IPS-15b (cell line): ENCODE results near the gene C19orf47.

ENCODE experiments used
- H3K27me3 ChIP-seq: one replicate; pipeline ENCODE4 v1.6.1; 2013; ENCODE audit warnings: low read length; ENCODE audit not compliant: control insufficient read depth, insufficient read depth
- H3K36me3 ChIP-seq: one replicate; pipeline ENCODE4 v1.6.1; 2013; ENCODE audit warnings: low read length; ENCODE audit not compliant: control insufficient read depth, insufficient read depth
- H3K4me1 ChIP-seq: one replicate; pipeline ENCODE4 v1.6.1; 2013; ENCODE audit warnings: mild to moderate bottlenecking, low read length; ENCODE audit not compliant: control insufficient read depth, insufficient read depth
- H3K4me3 ChIP-seq: one replicate; pipeline ENCODE4 v1.5.1; 2013; ENCODE audit warnings: low read depth, low read length
- H3K9ac ChIP-seq: one replicate; pipeline ENCODE4 v1.6.1; 2013; ENCODE audit warnings: low read depth, mild to moderate bottlenecking, low read length
- H3K9me3 ChIP-seq: one replicate; pipeline ENCODE4 v1.6.1; 2013; ENCODE audit warnings: mild to moderate bottlenecking, low read length; ENCODE audit not compliant: control insufficient read depth, insufficient read depth

Gene C19orf47

DNA sequence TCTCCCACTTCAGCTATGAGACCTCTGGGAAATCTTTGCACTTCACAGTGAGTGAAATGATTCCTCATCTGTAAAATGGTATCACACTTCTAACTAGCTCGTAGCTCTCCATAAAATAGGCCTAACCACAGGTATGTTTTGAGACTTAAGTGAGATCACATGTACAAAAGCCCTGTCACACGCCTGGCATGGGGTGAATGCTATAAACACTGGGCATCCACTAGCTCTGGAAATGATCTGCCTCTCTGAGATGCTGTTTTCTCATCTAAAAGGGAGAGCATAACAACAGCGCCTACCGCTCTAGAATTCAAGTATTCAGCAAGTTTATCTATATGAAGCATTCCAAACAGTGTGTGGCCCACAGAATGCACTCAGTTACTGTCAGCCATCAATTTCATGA is 65.3 kb downstream of the C19orf47 start:
- H3K4me3 ChIP-seq: no peak overlapping the region
- peaks cover 9% of the 10 kb centered on the region for H3K4me1 ChIP-seq
- H3K9ac ChIP-seq: no peak overlapping the region
- peaks cover 3% of the 10 kb centered on the region for H3K36me3 ChIP-seq
- no peaks in the 10 kb centered on the region for H3K27me3 ChIP-seq
- no peaks in the 10 kb centered on the region for H3K9me3 ChIP-seq

- Histone ChIP-seq H3K36me3 (peaks cover 3% of the 10 kb centered on the region), H3K9me3 (no peaks in the 10 kb centered on the region), H3K9ac (no peak overlapping the region), H3K27me3 (no peaks in the 10 kb centered on the region), H3K4me3 (no peak overlapping the region), H3K4me1 (peaks cover 9% of the 10 kb centered on the region)
Observed at GRCh38 chr19:40282209-40282580, 66.0 kb downstream of the C19orf47 start.

GRCh38 chr19:40281381-40282208 is 66.6 kb downstream of the C19orf47 start:
- Histone ChIP-seq H3K4me3 (no peak overlapping the region), H3K27me3 (no peaks in the 10 kb centered on the region), H3K36me3 (peaks cover 3% of the 10 kb centered on the region), H3K4me1 (peaks cover 9% of the 10 kb centered on the region), H3K9ac (no peak overlapping the region), H3K9me3 (no peaks in the 10 kb centered on the region)

DNA sequence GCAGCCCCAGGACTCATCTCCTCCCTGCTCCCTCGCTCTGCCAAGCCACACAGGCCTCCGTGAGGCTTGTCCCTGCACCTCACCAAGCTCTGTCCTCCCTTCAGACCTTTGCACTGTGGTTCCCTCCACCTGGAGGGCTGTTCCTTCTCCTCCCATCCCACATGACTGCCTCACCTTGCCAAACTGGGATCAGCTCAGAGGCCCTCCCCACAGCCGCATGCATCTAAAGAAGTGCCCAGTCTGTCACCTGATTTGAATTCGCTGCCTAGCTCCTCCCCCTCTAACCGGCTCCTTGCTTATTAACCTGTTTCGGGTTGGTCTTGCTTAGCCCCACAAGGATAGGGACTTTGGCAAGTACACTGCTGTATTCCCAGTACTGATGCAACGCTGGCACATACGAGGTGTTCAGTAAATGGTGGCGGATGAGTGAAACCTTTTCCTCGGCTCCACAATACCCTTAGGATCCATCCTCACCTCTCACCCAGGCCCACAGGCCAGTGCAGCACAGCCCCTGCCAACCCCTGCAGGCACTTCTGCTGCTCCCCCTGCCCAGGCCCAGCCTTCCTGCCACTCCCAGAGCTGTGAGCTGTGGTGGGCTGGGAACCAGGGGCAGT is 67.5 kb downstream of the C19orf47 start:
- H3K9me3 ChIP-seq: no peaks in the 10 kb centered on the region
- no peak overlapping the region for H3K4me3 ChIP-seq
- H3K4me1 ChIP-seq: peaks cover 7% of the 10 kb centered on the region
- H3K36me3 ChIP-seq: peaks cover 3% of the 10 kb centered on the region
- no peaks in the 10 kb centered on the region for H3K27me3 ChIP-seq
- H3K9ac ChIP-seq: no peak overlapping the region

GRCh38 chr19:40279761-40280607 is 68.2 kb downstream of the C19orf47 start:
- H3K4me3 ChIP-seq: no peak overlapping the region
- H3K4me1 ChIP-seq: peaks cover 6% of the 10 kb centered on the region
- H3K9me3 ChIP-seq: no peaks in the 10 kb centered on the region
- H3K27me3 ChIP-seq: no peaks in the 10 kb centered on the region
- H3K36me3 ChIP-seq: peaks cover 3% of the 10 kb centered on the region
- no peak overlapping the region for H3K9ac ChIP-seq

DNA sequence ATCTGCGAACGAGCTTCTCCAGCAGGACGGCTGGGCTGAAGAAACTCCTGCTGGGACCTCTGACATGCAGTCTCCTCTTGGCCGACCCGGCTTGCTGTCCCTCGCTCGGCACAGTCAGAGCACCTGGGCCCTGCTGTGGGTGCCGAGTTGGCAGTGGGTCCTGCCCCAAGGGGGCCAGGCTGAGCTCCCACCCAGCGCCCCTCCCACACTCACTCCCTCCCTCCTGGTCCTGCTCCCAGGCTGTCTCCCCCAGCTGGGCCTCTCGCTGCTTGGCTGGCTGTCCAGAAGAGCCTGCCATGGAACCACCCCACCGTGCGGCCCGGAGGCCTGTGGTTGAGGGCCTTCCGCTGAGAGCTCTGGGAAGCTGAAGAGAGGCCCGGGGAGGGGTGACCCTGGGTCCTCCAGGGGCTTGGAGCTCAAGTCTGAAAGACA is 69.1 kb downstream of the C19orf47 start:
- peaks cover 6% of the 10 kb centered on the region for H3K4me1 ChIP-seq
- no peak overlapping the region for H3K9ac ChIP-seq
- H3K27me3 ChIP-seq: no peaks in the 10 kb centered on the region
- H3K36me3 ChIP-seq: peaks cover 3% of the 10 kb centered on the region
- no peak overlapping the region for H3K4me3 ChIP-seq
- H3K9me3 ChIP-seq: no peaks in the 10 kb centered on the region

DNA sequence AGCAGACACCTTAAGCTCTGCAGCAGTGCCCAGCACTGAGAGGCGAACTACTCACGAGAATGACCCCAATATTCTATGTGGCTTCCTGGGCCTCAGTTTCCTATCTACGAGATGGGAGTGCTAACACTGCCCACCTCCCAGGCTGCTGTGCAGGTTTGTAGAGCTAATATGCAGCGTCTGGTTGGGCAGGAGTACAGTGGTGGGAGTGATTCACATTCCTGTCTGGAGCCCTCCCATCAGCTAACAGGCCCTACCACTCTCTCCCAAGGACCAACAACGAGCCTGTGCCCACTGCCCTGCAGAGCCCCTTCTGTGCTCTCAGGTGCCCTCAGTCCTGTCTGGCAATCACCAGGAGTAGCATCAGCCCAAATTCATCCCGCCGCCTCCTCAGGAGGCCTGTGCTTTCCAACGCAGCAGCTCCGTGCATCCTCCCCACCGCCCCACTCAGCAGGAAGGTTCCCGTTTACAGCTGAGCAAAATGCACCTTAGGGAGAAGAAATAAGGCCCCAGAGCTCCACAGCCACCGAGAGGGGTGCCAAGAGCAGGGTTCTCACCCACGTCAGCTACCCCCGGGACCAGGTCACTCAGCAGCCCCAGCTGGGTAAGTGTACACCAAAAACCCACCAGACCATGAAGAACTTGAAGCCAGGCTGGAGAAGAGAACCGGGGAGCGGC is 69.7 kb downstream of the C19orf47 start:
- Histone ChIP-seq H3K9ac (no peak overlapping the region), H3K4me3 (no peak overlapping the region), H3K9me3 (no peaks in the 10 kb centered on the region), H3K4me1 (peaks cover 3% of the 10 kb centered on the region), H3K27me3 (no peaks in the 10 kb centered on the region), H3K36me3 (peaks cover 3% of the 10 kb centered on the region)

DNA sequence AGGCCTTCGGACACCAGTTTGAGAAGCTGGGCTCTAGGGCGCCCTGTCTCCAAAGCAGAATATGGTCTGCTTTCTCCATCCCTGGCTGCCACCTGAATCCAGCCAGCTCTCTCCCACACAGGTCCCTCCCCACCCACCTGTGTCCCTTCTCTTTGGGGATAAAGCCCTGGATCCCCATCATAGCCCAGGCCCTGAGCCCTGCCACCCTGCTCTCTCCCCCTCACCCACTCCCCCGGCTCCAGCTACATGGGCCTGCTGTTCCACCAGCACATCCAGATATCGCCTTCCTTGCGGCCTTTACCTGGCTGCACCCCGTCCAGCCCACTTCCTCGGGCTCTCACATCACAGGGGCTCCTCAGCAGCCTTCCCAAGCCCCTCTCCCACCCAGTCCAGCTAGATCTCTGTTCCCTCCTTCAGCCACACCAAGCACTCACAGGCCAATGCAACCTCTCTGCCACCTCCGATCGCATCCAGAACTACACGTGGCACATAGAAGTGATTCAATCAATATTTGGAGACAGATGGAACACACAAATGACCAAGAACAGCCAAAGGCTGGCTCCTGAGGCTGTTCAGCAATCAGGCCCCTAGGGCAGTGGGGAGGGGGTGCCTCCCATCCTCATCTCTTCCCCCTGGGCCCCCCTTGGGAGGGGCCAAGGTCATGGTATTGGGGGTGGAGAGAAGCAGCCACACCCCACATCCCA is 70.7 kb downstream of the C19orf47 start:
- peaks cover 3% of the 10 kb centered on the region for H3K36me3 ChIP-seq
- H3K4me1 ChIP-seq: peaks cover 3% of the 10 kb centered on the region
- H3K9me3 ChIP-seq: no peaks in the 10 kb centered on the region
- H3K9ac ChIP-seq: no peak overlapping the region
- no peak overlapping the region for H3K4me3 ChIP-seq
- no peaks in the 10 kb centered on the region for H3K27me3 ChIP-seq

DNA sequence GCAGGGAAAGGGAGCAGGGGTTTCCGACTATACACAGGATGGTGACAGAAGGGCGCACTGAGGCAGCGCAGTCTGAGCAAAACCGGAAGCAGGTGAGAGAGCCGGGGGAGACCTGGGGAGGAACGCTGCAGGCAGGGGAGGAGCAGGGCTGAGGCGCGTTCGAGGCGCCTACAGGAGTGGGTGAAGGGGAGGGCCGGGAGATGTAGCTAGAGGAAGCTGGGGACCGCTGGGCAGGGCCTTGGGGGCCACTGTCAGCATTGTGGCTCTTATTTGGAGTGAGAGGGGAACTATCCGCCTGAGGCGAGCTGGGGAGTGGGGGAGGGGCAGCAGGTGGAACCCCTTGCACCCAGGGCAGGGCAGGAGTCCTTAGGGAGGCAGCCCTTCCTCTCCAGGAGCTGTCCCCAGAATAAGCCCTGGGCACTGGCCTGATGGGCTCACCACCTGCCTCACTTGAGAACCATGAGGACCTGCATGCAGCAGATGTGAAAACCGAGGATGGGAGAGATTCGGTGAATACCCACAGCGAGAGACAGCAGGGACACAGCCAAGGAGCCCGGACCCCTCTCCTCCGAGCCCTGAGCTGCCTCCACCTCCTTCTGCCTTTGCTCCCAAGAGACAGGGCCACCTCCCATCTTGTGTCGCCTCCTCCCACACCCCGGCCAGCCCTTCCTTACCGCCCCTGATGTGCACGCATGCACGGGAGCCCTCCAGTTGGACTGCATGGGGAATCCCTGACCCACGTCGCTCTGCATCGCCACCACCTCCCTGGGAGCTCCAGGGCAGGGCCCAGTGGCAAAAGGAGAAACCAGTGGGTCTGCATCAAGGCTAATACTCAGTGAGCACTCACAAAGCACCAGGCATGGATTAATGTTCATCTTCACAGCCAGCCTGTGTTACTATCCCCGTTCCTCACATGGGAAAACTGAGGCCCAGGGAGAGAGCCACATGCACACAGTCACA is 73.3 kb downstream of the C19orf47 start:
- Histone ChIP-seq H3K27me3 (no peaks in the 10 kb centered on the region), H3K9me3 (no peaks in the 10 kb centered on the region), H3K4me3 (no peak overlapping the region), H3K36me3 (peaks cover 3% of the 10 kb centered on the region), H3K4me1 (peaks cover 4% of the 10 kb centered on the region), H3K9ac (no peak overlapping the region)
